ENCODE results near the gene PAM16.
"Not testable (repeated sequence)": the region's sequence is repeated elsewhere in the genome, so short reads cannot be mapped to it uniquely, and the experiment has no call there.

The PAM16 gene

GRCh38 chr16:4347010-4347409, 4.1 kb downstream of the PAM16 start:
- Histone ChIP-seq H3K9me3 (ENCODE audit: severe bottlenecking) (no peaks in the 10 kb centered on the region), H3K4me1 (ENCODE audit: insufficient read depth, poor library complexity, severe bottlenecking) (peaks cover 11% of the 10 kb centered on the region), H3K4me3 (ENCODE audit: severe bottlenecking) (no peak overlapping the region), H3K27ac (ENCODE audit: poor library complexity, severe bottlenecking) (no peak overlapping the region), H3K36me3 (ENCODE audit: low read depth) (peaks cover 10% of the 10 kb centered on the region), H3K27me3 (ENCODE audit: insufficient read depth, poor library complexity, severe bottlenecking) (no peaks in the 10 kb centered on the region)
- TF ChIP-seq CTCF (IDR thresholded peaks at IDR 0.05; ENCODE audit: poor library complexity, severe bottlenecking) = no peak
- no peak for DNase-seq (ENCODE audit: low spot score)
- ATAC-seq (ENCODE audit: low read depth) = no peak

GRCh38 chr16:4345836-4346781, 5.0 kb downstream of the PAM16 start:
- TF ChIP-seq CTCF (IDR thresholded peaks at IDR 0.05; ENCODE audit: poor library complexity, severe bottlenecking) = no peak
- peaks cover 14% of the 10 kb centered on the region for H3K36me3 ChIP-seq (ENCODE audit: low read depth)
- H3K27ac ChIP-seq (ENCODE audit: poor library complexity, severe bottlenecking) = peak overlapping the region; percentile 9
- H3K4me3 ChIP-seq (ENCODE audit: severe bottlenecking) = no peak overlapping the region
- DNase-seq (ENCODE audit: low spot score) (no peak), ATAC-seq (ENCODE audit: low read depth) (peak; percentile 13; the same call in 1 of the 3 replicates)
- H3K4me1 ChIP-seq (ENCODE audit: insufficient read depth, poor library complexity, severe bottlenecking) = peaks cover 4% of the 10 kb centered on the region
- H3K9me3 ChIP-seq (ENCODE audit: severe bottlenecking) = no peaks in the 10 kb centered on the region
- H3K27me3 ChIP-seq (ENCODE audit: insufficient read depth, poor library complexity, severe bottlenecking) = no peaks in the 10 kb centered on the region

GRCh38 chr16:4344983-4345835, 5.9 kb downstream of the PAM16 start:
- TF ChIP-seq CTCF (IDR thresholded peaks at IDR 0.05; ENCODE audit: poor library complexity, severe bottlenecking) = no peak
- peaks cover 4% of the 10 kb centered on the region for H3K4me1 ChIP-seq (ENCODE audit: insufficient read depth, poor library complexity, severe bottlenecking)
- no peak for ATAC-seq (ENCODE audit: low read depth)
- H3K27me3 ChIP-seq (ENCODE audit: insufficient read depth, poor library complexity, severe bottlenecking) = no peaks in the 10 kb centered on the region
- H3K9me3 ChIP-seq (ENCODE audit: severe bottlenecking) = no peaks in the 10 kb centered on the region
- H3K36me3 ChIP-seq (ENCODE audit: low read depth) = peaks cover 23% of the 10 kb centered on the region
- peak overlapping the region; percentile 9 for H3K27ac ChIP-seq (ENCODE audit: poor library complexity, severe bottlenecking)
- DNase-seq (ENCODE audit: low spot score) = no peak
- H3K4me3 ChIP-seq (ENCODE audit: severe bottlenecking) = no peak overlapping the region

GRCh38 chr16:4344300-4344982, 6.7 kb downstream of the PAM16 start:
- H3K36me3 ChIP-seq (ENCODE audit: low read depth) = peaks cover 18% of the 10 kb centered on the region
- not testable (repeated sequence) for H3K4me3 ChIP-seq (ENCODE audit: severe bottlenecking); H3K27ac ChIP-seq (ENCODE audit: poor library complexity, severe bottlenecking)

More at GRCh38 chr16:4344300-4344982, 6.7 kb downstream of the PAM16 start:
- H3K4me1 ChIP-seq (ENCODE audit: insufficient read depth, poor library complexity, severe bottlenecking); DNase-seq (ENCODE audit: low spot score); H3K27me3 ChIP-seq (ENCODE audit: insufficient read depth, poor library complexity, severe bottlenecking); H3K9me3 ChIP-seq (ENCODE audit: severe bottlenecking): not testable (repeated sequence)
- peak; percentile 59 for ATAC-seq (ENCODE audit: low read depth)

Measured in RWPE2 (cell line).